Kidney (tissue), 14 donors: ENCODE data around the gene KCNT2. TPM values are rescaled to one million over a fixed set of nuclear protein-coding genes. Genes with fewer than 3 reads are reported as not detected.
"Not testable (repeated sequence)": the region's sequence is repeated elsewhere in the genome, so short reads cannot be mapped to it uniquely, and the experiment has no call there.

Experiments used
- DNase-seq, 5 donors: peaks; one replicate each; pipeline ENCODE4 v3.0.0-alpha.2; 2013 to 2020
- FAIRE-seq: peaks from 2 replicates; lab custom pipeline; 2012; peaks lifted over from hg19 to GRCh38; lab: Jason Lieb, UNC
- H3K27ac ChIP-seq, 2 donors: one replicate each; pipeline ENCODE4 v1.7.0; 2013; ENCODE audit warnings: low read depth in 2 of 2, low read length in 2 of 2, inconsistent platforms in 1 of 2
- H3K27me3 ChIP-seq: one replicate; pipeline ENCODE4 v1.7.1; 2013; ENCODE audit warnings: low read length, inconsistent platforms; ENCODE audit not compliant: control insufficient read depth, insufficient read depth
- H3K36me3 ChIP-seq, 3 donors: one replicate each; pipeline versions ENCODE4 v1.7.0 to v1.7.1; 2013; ENCODE audit warnings: low read length in 3 of 3, control low read depth in 1 of 3, inconsistent platforms in 1 of 3; ENCODE audit not compliant: insufficient read depth in 3 of 3, control insufficient read depth in 2 of 3
- H3K4me1 ChIP-seq, 3 donors: one replicate each; pipeline versions ENCODE4 v1.7.0 to v1.7.1; 2013; ENCODE audit warnings: low read length in 3 of 3, inconsistent platforms in 1 of 3, low read depth in 1 of 3; ENCODE audit not compliant: control insufficient read depth in 2 of 3, insufficient read depth in 2 of 3
- H3K4me3 ChIP-seq, 3 donors: one replicate each; pipeline versions ENCODE4 v1.7.0 to v1.8.1; 2013; ENCODE audit warnings: low read length in 3 of 3, control low read depth in 1 of 3, inconsistent platforms in 1 of 3
- H3K9ac ChIP-seq, 3 donors: one replicate each; pipeline versions ENCODE4 v1.7.0 to v1.7.1; 2013; ENCODE audit warnings: low read length in 3 of 3, control low read depth in 1 of 3, inconsistent platforms in 1 of 3
- H3K9me3 ChIP-seq, 3 donors: one replicate each; pipeline versions ENCODE4 v1.7.0 to v1.7.1; 2013; ENCODE audit warnings: low read length in 3 of 3, control low read depth in 1 of 3, inconsistent platforms in 1 of 3; ENCODE audit not compliant: control insufficient read depth in 2 of 3, insufficient read depth in 1 of 3
- intact Hi-C: fragments of 100-400 bp; cut with DNase I; formaldehyde crosslinking; loops from one replicate; pipeline ENCODE4 v1.11.1; 2022
- polyA plus RNA-seq: library from polyadenylated mRNA; stranded (reverse); fragments of 350-450 nt; fragmentation: Illumina TruSeq; extraction: RNeasy Lipid Tissue Mini Kit (QIAGEN cat#74804); gene quantifications from one replicate; pipeline ENCODE4 v1.2.3, GENCODE V29; 2014; ENCODE audit warnings: low read depth, low replicate concordance; ENCODE audit not compliant: insufficient read depth
- total RNA-seq: library from RNA; stranded (reverse); fragmentation: NEBNext Ultra II Directional; extraction: Animal tissue kit (Norgen Biotek cat#: 25700); gene quantifications from one replicate; pipeline ENCODE4 v1.2.1, GENCODE V29; 2021
- TF ChIP-seq, protein P1 (sequence below): IDR thresholded peaks from 3 replicates; pipeline ENCODE4 v1.5.1; 2012; ENCODE audit warnings: mild to moderate bottlenecking, moderate library complexity, borderline replicate concordance; ENCODE audit not compliant: insufficient read depth; ENCODE audit errors: extremely low read depth
- donor health status: control.
- donor health status: control.
- donor health status: control.
- donor health status: control.
- donor health status: control.
- donor health status: DM: yes; HTN: yes; CAD: no.
- donor health status: Normal renal cell carcinoma (clear cell type).

The KCNT2 gene
- total and polyA plus RNA-seq, 2 donors from 2014 or later = 0.39 to 6.3 TPM

DNA sequence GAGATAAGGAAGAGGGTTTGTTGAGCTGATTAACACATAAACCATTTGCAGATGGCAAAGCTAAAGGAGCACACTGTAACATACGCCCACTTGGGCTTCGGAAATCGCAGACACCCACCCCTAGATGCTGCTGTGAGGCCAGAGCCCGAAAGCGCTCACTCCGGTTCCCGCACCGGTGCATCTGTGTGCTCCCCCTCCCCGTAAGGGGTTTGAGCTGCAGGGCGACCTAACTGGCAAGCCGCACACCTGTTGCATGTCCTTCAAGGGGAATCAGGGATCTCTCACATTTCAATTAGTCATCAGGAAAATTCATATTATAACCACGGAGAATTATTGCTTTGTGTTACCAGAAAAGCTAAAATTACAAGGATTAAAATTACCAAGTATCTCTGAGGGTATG is 42.2 kb upstream of the KCNT2 start:
- intact Hi-C loops = no loop called here

DNA sequence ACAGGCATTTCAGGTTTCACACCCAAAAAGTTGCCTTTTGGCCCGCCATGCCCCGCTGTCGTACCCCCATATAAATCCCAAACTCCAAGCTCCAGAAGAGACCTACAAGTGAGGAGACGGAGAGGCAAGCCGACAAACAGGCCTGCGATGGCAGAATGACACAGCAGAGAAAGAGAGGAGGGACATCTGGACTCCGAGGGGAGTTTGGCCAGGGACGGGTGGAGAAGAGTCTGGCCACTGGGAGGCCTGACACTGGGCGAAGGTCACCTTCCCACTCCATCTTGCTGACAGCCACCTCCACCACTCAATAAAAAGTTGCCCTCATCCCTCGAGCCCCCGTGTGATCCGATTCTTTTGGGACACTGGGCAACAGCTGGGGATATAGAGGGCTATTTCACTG is 41.8 kb upstream of the KCNT2 start:
- FAIRE-seq (no peak), DNase-seq (peak in 1 of 5 donors; percentile 26)
- Histone ChIP-seq H3K9ac (no peak overlapping the region), H3K27ac (no peak overlapping the region), H3K9me3 (no peaks in the 10 kb centered on the region), H3K36me3 (no peaks in the 10 kb centered on the region), H3K27me3 (no peaks in the 10 kb centered on the region), H3K4me3 (no peak overlapping the region), H3K4me1 (no peaks in the 10 kb centered on the region)
- TF ChIP-seq, protein P1, sequence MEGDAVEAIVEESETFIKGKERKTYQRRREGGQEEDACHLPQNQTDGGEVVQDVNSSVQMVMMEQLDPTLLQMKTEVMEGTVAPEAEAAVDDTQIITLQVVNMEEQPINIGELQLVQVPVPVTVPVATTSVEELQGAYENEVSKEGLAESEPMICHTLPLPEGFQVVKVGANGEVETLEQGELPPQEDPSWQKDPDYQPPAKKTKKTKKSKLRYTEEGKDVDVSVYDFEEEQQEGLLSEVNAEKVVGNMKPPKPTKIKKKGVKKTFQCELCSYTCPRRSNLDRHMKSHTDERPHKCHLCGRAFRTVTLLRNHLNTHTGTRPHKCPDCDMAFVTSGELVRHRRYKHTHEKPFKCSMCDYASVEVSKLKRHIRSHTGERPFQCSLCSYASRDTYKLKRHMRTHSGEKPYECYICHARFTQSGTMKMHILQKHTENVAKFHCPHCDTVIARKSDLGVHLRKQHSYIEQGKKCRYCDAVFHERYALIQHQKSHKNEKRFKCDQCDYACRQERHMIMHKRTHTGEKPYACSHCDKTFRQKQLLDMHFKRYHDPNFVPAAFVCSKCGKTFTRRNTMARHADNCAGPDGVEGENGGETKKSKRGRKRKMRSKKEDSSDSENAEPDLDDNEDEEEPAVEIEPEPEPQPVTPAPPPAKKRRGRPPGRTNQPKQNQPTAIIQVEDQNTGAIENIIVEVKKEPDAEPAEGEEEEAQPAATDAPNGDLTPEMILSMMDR = no peak
- intact Hi-C loops = no loop called here

More for the DNA sequence above, 42.2 kb upstream of the KCNT2 start:
- Histone ChIP-seq H3K9me3 (no peaks in the 10 kb centered on the region), H3K27me3 (no peaks in the 10 kb centered on the region), H3K4me1 (no peaks in the 10 kb centered on the region), H3K4me3 (no peak overlapping the region), H3K36me3 (no peaks in the 10 kb centered on the region), H3K9ac (no peak overlapping the region), H3K27ac (no peak overlapping the region)
- DNase-seq = peak in 1 of 5 donors; percentile 48
- FAIRE-seq = no peak
- TF ChIP-seq, protein P1 = no peak

DNA sequence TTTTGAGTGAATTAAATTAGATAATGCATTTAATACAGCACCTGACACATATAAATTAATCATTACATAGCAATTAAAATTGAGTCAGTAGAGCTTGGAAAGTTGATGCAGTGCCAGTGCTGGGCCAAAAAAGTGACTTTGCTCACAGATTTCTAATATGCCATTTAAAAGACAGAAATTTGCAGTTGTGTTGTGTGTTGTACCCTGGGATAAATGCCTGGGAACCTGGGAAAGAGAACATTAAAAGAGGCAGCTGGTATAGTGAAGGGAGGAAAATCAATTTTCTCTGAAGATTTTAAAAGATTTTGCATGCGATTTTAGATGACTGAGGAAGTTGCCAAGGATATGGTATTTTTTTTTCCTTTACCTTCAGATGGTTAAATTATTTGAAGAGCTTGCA is 32.7 kb upstream of the KCNT2 start:
- no peaks in the 10 kb centered on the region for H3K27me3 ChIP-seq
- DNase-seq (no peak), FAIRE-seq (no peak)
- intact Hi-C loops = no loop called here
- no peak overlapping the region for H3K27ac ChIP-seq
- H3K4me3 ChIP-seq = no peak overlapping the region
- no peak overlapping the region for H3K9ac ChIP-seq
- H3K9me3 ChIP-seq = no peaks in the 10 kb centered on the region
- no peaks in the 10 kb centered on the region for H3K4me1 ChIP-seq
- TF ChIP-seq, protein P1 = no peak
- no peaks in the 10 kb centered on the region for H3K36me3 ChIP-seq

DNA sequence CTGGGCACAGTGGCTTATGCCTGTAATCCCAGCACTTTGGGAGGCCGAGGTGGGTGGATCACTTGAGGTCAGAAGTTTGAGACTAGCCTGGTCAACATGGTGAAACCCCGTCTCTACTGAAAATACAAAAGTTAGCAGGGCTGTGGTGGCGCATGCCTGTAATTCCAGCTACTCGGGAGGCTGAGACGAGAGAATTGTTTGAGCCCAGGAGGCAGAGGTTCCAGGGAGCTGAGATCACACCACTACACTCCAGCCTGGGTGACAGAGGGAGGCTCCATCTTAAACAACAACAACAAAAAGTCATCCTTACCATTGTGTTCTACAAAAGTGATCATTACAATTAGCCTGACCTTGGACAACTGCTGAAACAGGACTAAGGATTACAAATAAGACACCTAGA is 31.1 kb upstream of the KCNT2 start:
- H3K27me3 ChIP-seq, H3K36me3 ChIP-seq, FAIRE-seq, H3K4me3 ChIP-seq, H3K27ac ChIP-seq, H3K4me1 ChIP-seq, H3K9ac ChIP-seq, intact Hi-C loops, DNase-seq, H3K9me3 ChIP-seq: not testable (repeated sequence)
